BJ (cell line): ENCODE data around the gene ATF5. TPM values are rescaled to one million over a fixed set of nuclear protein-coding genes. Genes with fewer than 3 reads are reported as not detected.

Experiments
- CTCF ChIA-PET: fragments of 350-600 bp; formaldehyde crosslinking; extraction: SDS; loops from one replicate; lab custom pipeline; 2021; ENCODE audit warnings: antibody characterized with exemption, inconsistent platforms; lab: Yijun Ruan, JAX
- POLR2A ChIA-PET: fragments of 300-600 bp; sonication (Branson Sonifier 250); formaldehyde crosslinking; extraction: SDS; loops from one replicate; lab custom pipeline; 2021; ENCODE audit warnings: antibody characterized with exemption; lab: Charles Lee
- DNase-seq: peaks from one replicate; pipeline ENCODE4 v3.0.0-alpha.2; 2011; ENCODE audit warnings: low read depth
- H3K27me3 ChIP-seq: 2 replicates; pipeline ENCODE4 v1.6.0; 2011; ENCODE audit warnings: low read length; ENCODE audit not compliant: control insufficient read depth, insufficient read depth
- H3K36me3 ChIP-seq: 2 replicates; pipeline ENCODE4 v1.5.1; 2011; ENCODE audit warnings: low read length; ENCODE audit not compliant: control insufficient read depth, insufficient read depth
- H3K4me3 ChIP-seq: 2 replicates; pipeline ENCODE4 v1.5.1; 2011; ENCODE audit warnings: low read depth, mild to moderate bottlenecking, control low read depth, low read length
- polyA plus RNA-seq: library from polyadenylated mRNA; depleted of rRNA; stranded (reverse); fragments of >200 nt; gene quantifications from 2 replicates; pipeline ENCODE4 v1.2.3, GENCODE V29; 2011
- TF ChIP-seq, protein P1 (sequence below): IDR thresholded peaks from 2 replicates; pipeline ENCODE4 v1.5.1; 2011; ENCODE audit warnings: low read depth, mild to moderate bottlenecking, control low read depth, inconsistent platforms, low read length, moderate library complexity; ENCODE audit not compliant: insufficient read depth

ATF5 gene
- polyA plus RNA-seq, 1 experiment = 7.9 TPM

DNA sequence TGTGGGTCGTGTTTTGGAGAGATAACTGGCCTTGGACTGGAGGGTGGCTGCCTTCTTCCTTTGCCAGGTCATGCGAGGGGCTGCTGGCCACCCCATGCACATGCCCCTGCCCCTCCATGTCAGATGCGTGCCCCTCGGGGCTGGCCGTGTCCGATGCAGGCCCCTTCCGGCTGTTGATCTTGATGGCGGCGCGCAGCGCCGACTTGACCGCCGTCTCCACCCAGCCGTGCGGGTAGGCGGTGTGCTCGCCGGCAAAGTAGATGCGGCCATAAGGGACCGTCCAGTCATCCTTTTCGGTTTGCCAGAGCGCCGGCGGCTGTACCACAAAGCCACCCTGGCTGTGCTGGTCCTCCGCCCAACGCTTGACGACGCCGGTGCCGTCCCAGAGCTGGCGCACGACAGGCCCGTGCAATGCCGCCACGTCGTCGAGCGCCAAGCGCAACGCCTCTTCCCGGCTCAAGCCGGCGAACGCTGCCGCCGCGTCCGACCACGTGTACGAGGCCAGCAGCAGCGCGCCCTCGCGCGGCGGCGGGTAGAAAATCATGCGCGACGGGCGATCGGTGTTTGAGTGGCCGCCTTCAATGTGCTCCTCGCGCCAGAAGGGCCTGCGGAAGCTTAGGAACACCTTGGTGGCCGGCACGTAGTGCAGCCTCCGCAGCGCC is 39.2 kb upstream of the ATF5 start:
- Histone ChIP-seq H3K36me3 (peaks cover 2% of the 10 kb centered on the region; the same call in 1 of the 2 replicates), H3K27me3 (no peaks in the 10 kb centered on the region; the same call in 1 of the 2 replicates), H3K4me3 (peak overlapping the region; percentile 19; the same call in 1 of the 2 replicates)
- DNase-seq = no peak
- CTCF ChIA-PET = interaction anchor here (0.9 to 2.5 kb wide), 4 partner anchors 17 to 28 kb away, joined by 3 to 7 read pairs (median 4); no protein-coding TSS in a partner anchor
- POLR2A ChIA-PET = no interaction called here
- TF ChIP-seq, protein P1, sequence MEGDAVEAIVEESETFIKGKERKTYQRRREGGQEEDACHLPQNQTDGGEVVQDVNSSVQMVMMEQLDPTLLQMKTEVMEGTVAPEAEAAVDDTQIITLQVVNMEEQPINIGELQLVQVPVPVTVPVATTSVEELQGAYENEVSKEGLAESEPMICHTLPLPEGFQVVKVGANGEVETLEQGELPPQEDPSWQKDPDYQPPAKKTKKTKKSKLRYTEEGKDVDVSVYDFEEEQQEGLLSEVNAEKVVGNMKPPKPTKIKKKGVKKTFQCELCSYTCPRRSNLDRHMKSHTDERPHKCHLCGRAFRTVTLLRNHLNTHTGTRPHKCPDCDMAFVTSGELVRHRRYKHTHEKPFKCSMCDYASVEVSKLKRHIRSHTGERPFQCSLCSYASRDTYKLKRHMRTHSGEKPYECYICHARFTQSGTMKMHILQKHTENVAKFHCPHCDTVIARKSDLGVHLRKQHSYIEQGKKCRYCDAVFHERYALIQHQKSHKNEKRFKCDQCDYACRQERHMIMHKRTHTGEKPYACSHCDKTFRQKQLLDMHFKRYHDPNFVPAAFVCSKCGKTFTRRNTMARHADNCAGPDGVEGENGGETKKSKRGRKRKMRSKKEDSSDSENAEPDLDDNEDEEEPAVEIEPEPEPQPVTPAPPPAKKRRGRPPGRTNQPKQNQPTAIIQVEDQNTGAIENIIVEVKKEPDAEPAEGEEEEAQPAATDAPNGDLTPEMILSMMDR = peak; percentile 83

DNA sequence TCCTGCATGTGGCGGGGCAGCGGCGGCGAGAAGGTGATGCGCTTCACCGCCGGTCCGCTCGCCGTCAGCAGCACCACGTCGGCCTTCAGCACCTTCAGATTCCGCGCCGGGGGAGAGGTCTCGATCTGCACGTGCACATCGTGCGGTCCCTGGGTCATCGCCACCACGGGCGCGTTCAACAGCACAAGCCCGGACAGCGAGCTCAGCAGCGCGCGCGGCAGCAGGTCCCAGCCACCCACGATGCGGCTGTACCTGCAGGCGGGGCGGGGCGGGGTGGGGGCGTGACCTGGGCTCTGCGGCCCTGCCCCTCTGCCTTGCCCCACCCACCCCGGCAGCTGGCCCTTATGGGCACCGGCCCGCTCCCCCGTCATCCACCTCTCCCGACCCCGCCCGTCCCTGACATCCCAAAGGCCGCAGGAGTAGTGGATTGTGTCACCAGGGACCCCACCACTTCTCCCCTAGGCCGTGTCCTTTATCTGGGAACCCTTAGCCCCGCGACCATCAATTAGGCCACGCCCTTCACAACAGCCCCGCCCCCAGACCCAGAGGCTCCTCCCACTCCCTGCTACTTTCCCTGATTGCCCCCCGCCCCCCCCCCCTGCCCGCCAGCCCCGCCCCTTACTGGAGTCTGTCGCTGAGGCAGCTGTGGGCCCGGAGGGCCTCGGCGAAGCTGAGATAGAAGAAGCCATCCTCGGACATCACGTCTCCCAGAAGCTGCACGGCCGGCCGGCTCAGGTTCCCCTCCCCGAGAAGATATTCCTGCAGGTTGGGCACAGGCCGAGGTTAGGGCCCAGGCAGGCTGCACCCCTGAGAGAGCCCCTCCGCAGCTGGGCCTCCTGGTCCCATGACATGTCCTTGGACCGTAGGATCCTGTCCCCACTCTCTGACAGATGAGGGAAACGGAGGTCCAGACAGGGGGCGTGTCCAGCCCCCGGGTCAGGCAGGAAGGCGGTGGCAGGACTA is 38.4 kb upstream of the ATF5 start:
- H3K4me3 ChIP-seq = peak overlapping the region; percentile 19; the same call in 1 of the 2 replicates
- TF ChIP-seq, protein P1 = no peak
- ChIA-PET CTCF (interaction anchor here (0.9 to 2.5 kb wide), 4 partner anchors 9 to 20 kb away, joined by 3 to 7 read pairs (median 4); no protein-coding TSS in a partner anchor), POLR2A (no interaction called here)
- H3K27me3 ChIP-seq = no peaks in the 10 kb centered on the region; the same call in 1 of the 2 replicates
- H3K36me3 ChIP-seq = no peaks in the 10 kb centered on the region; the same call in 1 of the 2 replicates
- DNase-seq = no peak

DNA sequence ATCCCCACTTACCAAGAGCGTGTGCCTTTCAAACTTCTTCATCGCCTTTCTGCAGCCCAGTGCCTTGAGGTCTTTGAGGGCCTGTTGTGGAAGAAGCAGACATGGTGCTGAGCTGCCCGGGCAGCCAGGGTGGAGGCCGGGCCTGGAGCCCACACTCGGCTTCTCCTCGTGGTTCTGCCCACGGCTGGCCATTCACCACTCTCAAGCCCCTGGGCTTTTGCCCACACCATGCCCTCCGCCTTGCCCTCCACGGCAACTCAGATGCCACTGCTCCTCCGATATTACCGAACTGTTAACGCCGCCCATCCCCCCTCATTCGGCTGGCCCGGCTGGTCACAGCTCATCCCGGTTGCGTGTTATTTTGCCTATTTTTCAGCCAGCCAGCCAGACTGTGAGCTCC is 37.6 kb upstream of the ATF5 start:
- TF ChIP-seq, protein P1 = no peak
- Histone ChIP-seq H3K4me3 (no peak overlapping the region), H3K27me3 (no peaks in the 10 kb centered on the region; the same call in 1 of the 2 replicates), H3K36me3 (no peaks in the 10 kb centered on the region)
- DNase-seq = no peak
- ChIA-PET POLR2A (no interaction called here), CTCF (interaction anchor here (0.6 to 2.5 kb wide), 3 partner anchors 10 to 75 kb away, joined by 3 to 7 read pairs (median 4); no protein-coding TSS in a partner anchor)

DNA sequence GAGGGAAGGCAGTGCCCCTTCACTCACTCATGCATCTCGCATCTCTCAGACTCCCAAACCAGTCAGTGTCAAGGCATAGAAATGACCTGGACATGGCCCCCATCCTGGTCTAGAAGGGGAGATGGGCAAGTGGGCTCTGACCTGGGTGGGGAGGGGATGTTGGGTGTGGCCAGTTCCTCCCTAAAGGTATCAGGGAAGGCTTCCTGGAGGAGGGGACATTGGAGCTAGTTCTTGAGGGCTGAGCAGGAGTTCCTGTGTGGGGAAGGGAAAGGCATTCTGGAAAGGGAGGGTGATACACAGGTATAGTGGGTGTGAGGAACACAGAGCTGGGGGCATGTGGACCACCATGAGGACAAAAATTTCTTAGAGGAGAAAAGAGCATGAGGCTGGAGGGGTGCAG is 36.3 kb upstream of the ATF5 start:
- TF ChIP-seq, protein P1 = no peak
- Histone ChIP-seq H3K4me3 (no peak overlapping the region), H3K27me3 (no peaks in the 10 kb centered on the region; the same call in 1 of the 2 replicates), H3K36me3 (no peaks in the 10 kb centered on the region)
- ChIA-PET CTCF (no interaction called here), POLR2A (no interaction called here)
- no peak for DNase-seq
